ENCODE results near the gene BARX1. TPM values are rescaled to one million over a fixed set of nuclear protein-coding genes. Genes with fewer than 3 reads are reported as not detected.
"Not testable (repeated sequence)": the region's sequence is repeated elsewhere in the genome, so short reads cannot be mapped to it uniquely, and the experiment has no call there.

Gene BARX1
- polyA plus RNA-seq, 4 donors, result 0.17 to 0.59 (median 0.45) TPM

DNA sequence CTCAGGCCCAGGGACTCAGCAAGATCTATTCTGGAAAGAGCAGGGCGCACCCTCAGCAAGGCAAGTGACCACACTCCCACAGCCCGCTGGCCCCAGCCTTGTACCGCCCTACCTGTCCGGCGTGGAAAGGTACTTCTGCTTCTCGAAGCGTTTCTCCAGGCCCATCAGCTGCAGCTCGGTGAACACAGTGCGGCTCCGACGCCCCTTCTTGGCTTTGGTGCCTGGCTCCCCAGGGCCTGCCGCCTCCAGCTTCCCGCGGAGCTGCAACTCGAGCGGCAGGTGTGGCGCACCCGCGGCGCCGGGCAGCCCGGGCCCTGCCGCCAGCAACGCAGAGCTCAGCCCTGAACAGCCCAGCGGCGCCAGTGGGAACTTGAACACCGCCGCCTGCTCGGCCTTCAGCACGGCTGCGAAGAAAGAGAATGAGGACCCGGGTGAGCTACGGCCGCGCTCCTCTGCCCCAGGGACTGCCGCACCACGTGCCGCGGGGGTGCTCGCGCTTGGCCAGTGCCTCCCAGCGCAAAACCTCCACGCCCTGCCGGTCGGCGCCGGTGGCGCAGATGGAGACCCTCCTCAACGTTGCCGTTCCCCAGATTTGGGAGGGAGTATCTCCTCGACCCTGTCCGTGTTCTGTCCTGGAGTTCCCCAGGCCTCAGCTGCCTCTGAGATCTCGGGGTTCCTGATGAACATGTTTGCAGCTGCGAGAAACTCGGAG lies 2.2 kb downstream of the BARX1 start:
- no peak for DNase-seq (ENCODE audit: low read depth in 4 of 4, low spot score in 2 of 4)

DNA sequence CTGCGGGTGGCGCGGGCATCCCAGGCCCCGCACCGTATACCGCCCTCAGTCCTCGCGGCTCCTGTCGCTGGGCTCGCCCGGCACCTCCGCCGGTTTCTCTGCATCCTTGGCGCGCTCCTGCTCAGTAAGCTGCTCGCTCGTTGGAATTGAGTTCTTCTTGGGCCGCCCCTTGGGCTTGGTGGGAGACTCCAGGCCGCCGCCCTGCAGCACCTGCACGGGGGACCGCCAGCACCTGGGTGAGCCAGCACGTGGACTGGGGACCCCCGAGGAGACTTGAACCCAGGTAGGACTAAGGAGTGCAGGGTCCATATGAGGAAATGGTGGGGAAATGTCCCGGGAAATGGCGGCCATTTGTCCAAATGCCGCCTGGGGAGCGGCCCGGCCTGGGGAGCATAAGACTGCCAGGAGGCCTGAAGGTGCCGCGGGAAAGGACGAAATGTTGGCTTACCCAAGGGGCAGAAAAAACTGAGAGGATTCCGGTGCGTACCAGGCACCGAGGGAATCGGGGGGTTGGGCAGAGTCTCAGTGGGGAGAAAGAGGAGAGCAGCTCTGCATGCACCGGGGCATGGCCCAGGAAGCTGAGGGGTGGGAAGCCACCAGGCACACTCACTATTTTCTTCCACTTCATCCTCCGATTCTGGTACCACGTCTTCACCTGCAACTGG lies 2.9 kb downstream of the BARX1 start:
- DNase-seq (ENCODE audit: low read depth in 4 of 4, low spot score in 2 of 4), result no peak

DNA sequence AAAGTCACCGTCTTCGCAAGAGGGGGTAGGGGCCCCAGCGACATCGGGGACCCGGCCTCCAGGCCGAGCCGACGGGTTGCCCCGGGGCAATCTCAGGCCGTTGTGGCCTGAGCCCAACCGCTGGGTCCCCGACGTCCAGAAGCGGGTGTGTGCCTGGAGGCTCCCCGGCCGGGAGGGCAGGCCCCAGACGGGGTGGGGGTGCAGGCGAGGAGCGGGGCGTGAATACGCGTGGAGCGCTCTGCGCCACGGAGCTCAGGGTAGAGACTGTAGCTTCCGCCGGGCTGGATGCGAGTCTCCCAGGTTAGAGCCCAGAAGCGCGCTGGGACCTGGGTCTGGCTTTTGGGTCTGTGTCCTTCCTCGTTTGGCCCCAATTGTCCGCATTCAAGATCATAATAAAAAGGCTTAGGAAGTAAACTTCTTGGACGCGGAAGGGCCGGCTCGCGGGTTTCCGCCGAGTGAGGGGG lies 3.5 kb downstream of the BARX1 start:
- no peak for DNase-seq (ENCODE audit: low read depth in 4 of 4, low spot score in 2 of 4)

DNA sequence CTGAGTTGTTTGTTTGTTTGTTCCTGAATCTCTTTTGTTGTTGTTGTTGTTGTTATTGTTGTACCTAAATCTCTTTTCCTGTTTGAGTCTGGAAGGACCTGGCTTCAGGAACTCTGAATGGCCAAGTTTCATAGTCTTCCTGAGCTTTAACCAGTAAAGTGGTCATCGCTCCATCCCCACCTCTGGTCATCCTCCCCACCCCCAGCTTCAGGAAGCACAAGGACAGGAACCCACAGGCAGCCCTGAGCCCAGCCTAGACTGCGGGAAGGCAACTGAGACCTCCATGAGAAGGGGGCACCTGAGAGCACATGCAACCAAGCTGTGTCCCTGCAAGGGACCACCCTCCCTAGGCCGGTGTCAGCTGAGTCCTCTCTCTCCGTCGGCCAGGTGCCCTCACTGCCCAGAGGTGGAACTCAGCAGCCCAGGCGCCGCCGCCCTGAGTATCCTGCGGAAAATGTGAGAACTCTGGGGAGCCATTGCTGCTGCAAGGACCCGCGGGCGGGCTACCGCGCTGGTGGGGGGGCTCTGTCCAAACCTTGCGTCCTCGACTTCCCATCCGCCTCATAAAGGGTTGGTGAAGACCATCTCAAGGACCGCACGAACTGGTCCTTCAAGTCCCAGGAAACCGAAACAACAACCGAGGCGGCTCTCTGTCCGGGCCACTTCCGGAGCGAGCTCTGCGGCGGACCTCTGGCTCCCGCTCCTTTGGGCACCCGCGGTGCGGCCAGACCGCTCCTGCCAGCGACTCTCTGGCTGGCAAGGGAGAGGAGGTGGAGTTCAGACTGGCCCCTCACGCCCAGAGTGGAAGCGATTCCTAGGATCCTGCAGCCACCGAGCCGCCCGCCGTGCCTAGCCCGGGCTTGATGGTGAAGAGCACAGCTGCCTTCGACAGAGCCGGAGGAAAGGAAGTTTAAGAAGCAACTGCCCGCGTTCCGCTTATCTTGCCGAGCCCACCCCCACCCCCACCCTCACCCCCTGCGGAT lies 4.2 kb downstream of the BARX1 start:
- DNase-seq (ENCODE audit: low read depth in 4 of 4, low spot score in 2 of 4), result no peak

DNA sequence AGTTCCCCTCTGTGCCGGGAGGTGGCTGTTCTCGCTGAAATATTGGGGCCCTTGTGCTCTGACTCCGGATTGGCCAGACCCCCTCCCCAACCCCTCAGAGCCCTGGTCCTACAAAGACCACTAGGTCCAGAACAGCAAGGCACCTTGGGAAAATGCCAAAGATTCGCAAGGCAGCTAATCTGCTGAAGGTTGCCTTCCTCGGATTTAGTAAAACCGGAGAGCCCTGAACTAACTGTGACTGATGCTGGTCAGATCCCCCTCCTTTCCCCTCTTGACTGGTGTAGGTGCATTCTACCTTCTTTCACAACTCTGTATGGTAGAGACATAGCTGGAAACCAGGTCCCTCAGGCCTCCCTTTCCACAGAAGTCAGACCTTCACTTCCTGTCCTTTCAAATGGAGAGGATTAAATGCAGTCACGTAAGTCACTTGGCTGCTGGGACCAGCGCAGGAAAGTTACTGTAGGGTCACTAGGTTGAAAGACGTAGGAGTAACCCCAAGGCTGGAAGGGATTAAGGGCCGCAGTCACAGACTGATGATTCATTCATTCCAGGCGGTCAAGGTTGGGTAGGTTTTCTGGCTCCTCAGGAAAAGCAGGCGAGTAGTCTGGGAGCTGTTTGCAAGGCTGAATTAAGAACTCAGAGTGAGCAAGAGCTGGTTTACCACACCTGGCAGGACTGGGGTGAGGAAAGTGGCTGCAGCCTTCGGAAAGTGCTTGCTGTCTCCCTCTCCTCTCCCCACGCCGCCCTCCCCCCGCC lies 5.3 kb downstream of the BARX1 start:
- no peak for DNase-seq (ENCODE audit: low read depth in 4 of 4, low spot score in 2 of 4)

DNA sequence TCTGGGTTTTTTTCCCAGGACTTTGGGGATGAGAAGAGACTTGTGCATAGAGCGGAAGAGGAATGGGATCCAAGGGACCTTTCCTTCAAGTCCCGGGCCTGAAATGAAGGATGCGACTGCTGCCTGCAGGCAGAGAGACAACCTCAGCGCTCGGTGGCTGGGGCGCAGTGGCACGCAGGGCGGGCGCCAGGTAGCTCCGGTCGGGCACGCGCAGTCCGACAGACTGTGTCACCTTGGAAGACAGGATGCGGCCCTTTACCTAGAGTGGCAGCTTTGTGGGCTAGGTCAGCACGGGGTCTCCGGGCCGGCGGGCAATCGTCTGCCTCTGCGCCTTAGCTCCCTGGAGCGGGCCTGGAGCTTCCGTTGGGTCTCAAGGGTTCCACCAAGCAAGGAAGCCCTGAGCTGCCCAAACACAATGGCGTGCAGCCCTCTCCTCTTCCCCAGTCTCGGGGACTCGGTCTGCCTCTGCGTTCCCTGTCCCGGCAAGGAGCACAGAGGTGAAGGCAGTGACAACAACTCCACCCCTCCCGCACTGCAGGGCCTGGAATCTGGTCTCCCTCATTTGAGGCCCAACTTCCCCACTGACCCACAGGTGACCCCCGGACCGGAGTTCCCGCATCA lies 6.0 kb downstream of the BARX1 start:
- DNase-seq (ENCODE audit: low read depth in 4 of 4, low spot score in 2 of 4), result no peak

DNA sequence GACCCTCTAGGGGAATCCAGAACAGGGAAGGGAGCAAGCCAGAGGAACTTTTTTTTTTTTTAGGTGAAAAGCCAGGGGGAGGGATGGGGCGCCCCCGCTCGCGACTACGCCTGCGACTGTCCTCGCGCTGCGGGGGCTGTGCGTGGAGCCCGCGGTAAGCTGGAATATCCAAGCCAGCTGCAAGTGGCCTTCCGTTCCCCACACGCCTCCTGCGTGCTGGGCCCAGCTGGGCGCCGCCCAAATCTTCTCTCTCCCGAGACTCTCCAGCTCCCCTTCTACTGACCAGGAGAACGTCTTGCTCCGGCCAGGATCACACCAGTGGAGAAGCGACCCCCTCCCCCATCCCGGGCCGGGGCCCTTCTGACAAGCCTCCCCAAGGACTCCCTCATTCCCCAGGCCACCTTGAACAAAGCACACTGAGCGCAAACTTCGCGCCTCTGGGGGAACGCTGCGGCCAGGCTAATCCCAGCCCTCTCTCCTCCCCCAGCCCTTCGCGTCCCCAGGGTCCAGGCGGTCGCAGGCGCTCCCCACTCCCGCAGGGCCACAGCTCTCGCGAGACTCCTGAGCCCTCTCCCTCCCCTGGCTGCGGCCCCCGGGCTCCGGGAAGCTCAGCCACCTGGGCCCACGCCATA lies 6.6 kb downstream of the BARX1 start:
- DNase-seq (ENCODE audit: low read depth in 4 of 4, low spot score in 2 of 4), result no peak

DNA sequence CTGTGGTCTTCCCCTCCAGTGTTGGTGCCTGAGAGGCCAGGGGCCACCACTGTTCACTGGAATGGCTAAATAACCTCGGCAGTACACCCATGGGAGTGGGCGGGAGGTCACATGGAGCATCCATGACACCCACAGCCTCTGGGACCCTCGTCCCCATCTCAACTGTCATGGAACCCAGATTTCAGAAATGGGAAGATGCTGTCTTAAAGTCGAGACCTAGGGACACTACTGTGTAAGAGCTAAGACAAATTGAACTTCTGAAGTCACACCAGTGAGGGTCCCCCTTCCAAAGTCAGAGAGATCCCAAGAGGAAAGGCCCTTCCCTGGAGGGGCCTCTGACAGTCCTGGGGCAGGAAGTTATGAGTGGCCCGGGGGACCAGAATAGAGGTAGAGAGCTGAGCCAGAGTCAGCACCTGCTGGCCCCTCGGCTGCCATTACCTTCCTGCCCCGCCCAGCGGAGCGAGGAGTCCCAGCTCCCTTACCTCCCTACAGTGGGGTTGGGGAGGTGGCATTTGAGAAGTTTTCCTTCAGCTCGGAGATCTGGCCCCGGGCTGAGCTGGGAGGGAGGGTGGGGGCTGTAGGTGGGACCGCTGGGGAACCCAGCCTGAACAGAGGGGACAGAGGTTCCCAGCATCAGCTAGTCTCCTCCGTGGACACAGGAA lies 7.6 kb downstream of the BARX1 start:
- DNase-seq (ENCODE audit: low read depth in 4 of 4, low spot score in 2 of 4), result no peak

DNA sequence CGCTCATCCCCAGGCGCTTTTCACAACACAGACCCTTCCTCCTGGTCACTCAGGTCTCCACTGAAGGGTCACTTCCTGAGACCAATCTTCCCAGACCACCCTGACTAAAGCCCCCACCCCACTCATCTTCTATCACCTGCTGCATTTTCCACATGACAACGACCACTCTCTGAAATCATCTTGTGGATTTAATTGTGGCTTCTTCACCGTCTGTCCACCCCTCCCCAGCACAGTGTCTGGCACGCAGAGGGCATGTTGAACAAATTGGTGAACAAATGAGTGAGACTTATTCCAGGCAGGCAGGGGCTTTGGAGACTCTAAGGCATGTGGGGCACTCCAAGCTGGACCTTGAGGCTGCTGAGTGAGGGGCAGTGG lies 8.8 kb downstream of the BARX1 start:
- DNase-seq (ENCODE audit: low read depth in 4 of 4, low spot score in 2 of 4), result no peak

DNA sequence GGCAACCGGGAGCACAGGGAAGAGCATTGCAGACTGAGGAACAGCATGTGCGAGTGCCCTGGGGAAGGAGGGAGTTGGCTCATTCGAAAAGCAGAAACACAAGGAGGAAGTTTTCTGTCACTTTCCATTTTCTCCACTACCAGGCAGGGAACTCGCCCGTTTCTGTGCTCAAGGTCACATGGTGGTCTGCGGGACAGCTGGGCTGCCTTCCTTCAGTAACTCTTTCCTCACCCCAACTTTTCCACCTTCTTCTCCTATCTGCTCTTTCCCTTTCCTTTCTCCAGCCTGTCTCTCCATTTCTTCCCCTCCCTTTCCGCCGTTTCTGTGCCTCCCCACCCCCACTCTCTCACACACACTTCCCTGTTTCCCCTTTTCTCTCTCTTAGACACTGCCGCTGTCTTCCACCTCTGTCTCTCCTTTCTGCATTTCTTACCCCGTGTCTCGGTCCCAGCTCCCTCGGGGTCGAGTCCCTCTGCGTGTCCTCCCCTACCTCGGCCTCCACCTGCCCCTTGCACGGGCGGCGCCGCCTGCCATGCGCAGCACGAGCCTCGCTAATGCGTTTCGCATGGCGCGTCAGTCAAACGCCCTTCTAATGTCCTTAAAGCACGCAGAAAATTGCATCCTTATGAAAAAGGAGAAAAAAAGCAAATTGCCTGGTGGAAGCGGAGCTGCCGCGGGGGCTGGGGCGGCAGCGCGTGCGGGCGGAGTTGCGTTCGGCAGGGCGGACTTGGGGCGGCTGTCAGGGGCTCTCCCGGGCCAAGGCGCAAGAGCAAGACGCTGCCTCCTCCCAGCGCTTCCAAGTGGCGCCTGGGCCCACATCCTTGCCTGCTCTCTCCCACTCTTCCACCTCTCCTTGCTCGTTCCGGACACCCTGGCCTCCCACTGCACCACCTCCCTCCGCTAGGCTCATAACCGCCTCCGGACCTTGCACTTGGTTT lies 9.5 kb downstream of the BARX1 start:
- DNase-seq (ENCODE audit: low read depth in 4 of 4, low spot score in 2 of 4), result no peak

DNA sequence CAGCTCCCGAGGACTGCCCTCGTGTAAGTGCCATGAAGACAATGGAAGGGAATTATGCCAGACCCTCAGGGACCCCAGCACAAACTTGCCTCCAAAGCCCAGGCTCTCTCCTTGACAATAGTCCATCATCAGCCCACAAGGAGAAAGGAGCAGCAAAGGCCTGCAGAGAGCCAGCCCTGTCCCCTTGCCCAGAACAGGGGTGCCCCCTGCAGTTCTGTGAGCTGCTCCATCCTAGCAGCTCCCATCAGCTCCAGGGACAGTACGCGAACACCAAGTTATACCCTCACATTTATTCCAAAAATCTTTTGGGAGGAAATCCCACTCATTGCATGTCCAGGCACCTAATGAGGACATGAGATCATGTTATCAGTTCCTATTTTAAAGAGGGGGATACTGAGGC lies 11.1 kb downstream of the BARX1 start:
- DNase-seq (ENCODE audit: low read depth in 4 of 4, low spot score in 2 of 4), result no peak

DNA sequence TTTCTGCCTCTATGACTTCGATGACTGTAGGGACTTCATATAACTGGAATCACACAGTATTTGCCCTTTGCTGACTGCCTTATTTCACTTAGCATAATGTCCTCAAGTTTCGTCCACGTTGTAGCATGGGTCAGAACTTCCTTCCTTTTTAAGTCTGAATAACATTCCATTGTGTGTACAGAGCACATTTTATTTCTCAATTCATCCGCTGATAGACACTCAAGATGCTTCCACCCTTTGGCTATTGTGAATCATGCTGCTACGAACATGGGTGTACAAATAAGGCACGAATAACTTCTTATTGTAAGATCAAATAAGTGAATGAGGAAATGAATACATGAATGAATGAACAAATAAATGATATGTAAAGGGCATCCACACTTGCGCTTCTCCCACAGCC lies 13.0 kb downstream of the BARX1 start:
- DNase-seq (ENCODE audit: low read depth in 4 of 4, low spot score in 2 of 4), result no peak

DNA sequence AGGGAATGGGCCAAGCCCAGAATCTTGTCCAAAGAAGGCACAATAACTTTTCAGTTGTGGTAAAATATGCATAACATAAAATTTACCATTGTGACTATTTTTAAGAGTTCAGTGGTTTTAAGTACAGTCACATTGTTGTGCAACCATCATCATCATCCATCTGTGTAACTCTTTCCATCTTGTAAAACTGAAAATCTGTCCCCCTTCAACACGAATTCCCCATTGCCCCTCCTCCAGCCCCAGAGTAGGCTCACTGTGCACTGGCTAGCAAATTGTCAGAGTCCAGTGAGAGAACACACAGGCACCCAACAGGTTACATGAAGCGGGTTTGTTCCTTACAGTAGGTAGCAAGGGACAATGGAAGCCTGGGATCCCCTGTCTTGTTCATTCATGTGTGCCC lies 13.7 kb downstream of the BARX1 start:
- no peak for DNase-seq (ENCODE audit: low read depth in 4 of 4, low spot score in 2 of 4)

DNA sequence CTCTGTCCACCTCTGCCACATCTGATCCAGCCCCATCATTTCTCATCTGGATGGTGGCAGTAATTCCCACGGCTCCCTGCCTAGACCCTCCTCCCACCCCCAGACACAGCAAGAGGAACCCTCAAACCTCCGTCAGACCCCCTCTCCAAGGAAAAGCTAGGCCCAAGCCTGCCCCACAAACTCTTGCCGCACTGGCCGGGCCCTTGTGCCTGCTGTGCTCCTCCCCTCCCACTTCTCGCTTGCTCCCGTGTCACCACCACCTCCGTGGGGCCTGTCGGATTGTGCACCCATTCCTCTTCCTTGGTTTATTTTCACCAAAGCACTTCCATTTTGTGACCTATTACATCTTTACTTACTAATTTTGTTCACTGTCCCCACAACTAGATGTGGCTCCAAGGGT lies 14.2 kb downstream of the BARX1 start:
- DNase-seq (ENCODE audit: low read depth in 4 of 4, low spot score in 2 of 4), result no peak

DNA sequence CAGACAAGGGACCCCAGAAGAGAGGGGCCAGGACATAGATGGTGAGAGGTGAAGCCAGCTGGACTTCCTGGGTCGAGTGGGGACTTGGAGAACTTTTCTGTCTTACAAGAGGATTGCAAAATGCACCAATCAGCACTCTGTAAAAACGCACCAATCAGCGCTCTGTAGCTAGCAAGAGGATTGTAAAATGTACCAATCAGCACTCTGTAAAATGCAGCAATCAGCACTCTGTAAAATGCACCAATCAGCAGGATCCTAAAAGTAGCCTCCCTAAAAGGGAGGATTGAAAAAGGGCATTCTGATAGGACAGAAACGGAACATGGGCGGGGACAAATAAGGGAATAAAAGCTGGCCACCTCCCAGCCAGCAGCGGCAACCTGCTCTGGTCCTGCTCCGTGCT lies 15.6 kb downstream of the BARX1 start:
- not testable (repeated sequence) for DNase-seq (ENCODE audit: low read depth in 4 of 4, low spot score in 2 of 4)

DNA sequence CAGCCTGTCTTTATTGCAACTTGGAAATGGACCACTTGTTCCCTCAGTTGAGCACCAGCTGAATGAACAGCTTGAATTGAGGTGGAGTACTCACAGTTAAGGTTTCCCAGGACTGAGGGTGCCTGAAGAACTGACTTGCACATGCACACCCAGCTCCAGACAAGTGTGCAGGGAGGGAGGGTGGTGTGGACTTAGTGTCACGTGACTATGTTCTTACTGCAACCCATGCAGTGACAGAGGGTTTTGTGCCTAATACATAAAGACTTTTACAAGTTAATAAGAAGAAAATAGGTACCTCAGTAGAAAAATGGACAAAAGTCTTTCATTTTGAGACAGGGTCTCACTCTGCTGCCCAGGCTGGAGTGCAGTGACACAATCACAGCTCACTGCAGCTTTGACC lies 18.0 kb downstream of the BARX1 start:
- no peak for DNase-seq (ENCODE audit: low read depth in 4 of 4, low spot score in 2 of 4)

DNA sequence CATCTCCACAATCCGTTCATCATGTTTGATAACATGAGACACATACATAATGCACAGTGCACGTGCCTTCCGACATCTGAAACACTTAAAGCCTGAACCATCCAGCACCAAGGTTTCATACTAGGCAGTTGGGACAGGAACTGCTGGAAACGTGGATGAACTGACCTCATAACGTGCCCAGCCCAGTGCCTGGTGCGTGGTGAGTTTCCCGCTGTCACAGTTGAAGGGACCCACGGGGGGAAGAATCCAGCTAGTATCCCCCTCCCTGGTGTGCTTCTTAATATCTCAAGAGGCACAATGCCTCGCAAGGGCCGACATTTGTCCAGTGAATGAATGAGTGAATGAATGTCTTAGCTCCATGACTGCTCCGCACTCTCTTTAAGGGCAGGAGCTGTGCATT lies 23.2 kb downstream of the BARX1 start:
- no peak for DNase-seq (ENCODE audit: low read depth in 4 of 4, low spot score in 2 of 4)

DNA sequence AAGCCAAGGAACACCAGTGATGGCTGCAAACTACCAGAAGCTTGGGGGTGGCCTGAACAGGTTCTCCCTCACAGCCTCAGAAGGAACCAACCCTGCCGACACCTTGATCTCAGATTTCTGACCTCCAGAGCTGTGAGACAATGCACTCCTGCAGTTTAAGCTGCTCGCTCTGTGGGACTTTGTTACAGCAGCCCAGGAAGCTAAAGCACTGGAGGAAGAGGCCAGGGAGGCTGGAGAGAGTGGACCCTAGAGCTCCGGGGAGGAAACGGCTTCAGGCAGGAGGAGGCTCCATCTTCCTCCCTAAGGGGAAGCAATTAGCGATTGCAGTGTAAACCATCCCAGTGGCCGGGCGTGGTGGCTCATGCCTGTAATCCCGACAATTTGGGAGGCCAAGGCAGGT lies 25.1 kb downstream of the BARX1 start:
- no peak for DNase-seq (ENCODE audit: low read depth in 4 of 4, low spot score in 2 of 4)

All from left renal cortex interstitium (tissue), 4 donors.